GM15510 (cell line): ENCODE data around the gene OR11A1.

Experiments
- POLR2A ChIP-seq: IDR thresholded peaks from 3 replicates; pipeline ENCODE4 v1.6.1; 2011; ENCODE audit warnings: borderline replicate concordance; ENCODE audit not compliant: insufficient read length; ENCODE audit errors: extremely low read depth

The OR11A1 gene

GRCh38 chr6:29456971-29457370 lies at the start of gene OR11A1, which contains the start of gene OR2H1:
Gene OR11A1, minus strand, starts transcription at chr6:29457071. Its CDS starts 29,430 bp downstream, at chr6:29427641.
Gene OR2H1, plus strand, starts transcription at chr6:29457155. Its CDS starts 4,615 bp downstream, at chr6:29461770.
- TF ChIP-seq POLR2A = no peak

GRCh38 chr6:29506446-29507067 lies 49.7 kb upstream of the OR11A1 start:
- TF ChIP-seq POLR2A = no peak

GRCh38 chr6:29505808-29506207 lies 48.9 kb upstream of the OR11A1 start:
- TF ChIP-seq POLR2A = no peak

GRCh38 chr6:29504961-29505360 lies 48.1 kb upstream of the OR11A1 start:
- no peak for TF ChIP-seq POLR2A

GRCh38 chr6:29502597-29502996 lies 45.7 kb upstream of the OR11A1 start:
- TF ChIP-seq POLR2A = no peak

GRCh38 chr6:29502181-29502580 lies 45.3 kb upstream of the OR11A1 start:
- TF ChIP-seq POLR2A = no peak

- TF ChIP-seq POLR2A = no peak
Observed at GRCh38 chr6:29501106-29501505, 44.2 kb upstream of the OR11A1 start.

GRCh38 chr6:29500594-29500993 lies 43.7 kb upstream of the OR11A1 start:
- no peak for TF ChIP-seq POLR2A

GRCh38 chr6:29499704-29500103 lies 42.8 kb upstream of the OR11A1 start:
- TF ChIP-seq POLR2A = no peak

GRCh38 chr6:29496961-29497360 lies 40.1 kb upstream of the OR11A1 start:
- TF ChIP-seq POLR2A = no peak

GRCh38 chr6:29495571-29495970 lies 38.7 kb upstream of the OR11A1 start:
- no peak for TF ChIP-seq POLR2A

- TF ChIP-seq POLR2A = no peak
Observed at GRCh38 chr6:29494131-29494530, 37.3 kb upstream of the OR11A1 start.

- TF ChIP-seq POLR2A = no peak
Observed at GRCh38 chr6:29493261-29493660, 36.4 kb upstream of the OR11A1 start.

GRCh38 chr6:29491574-29491973 lies 34.7 kb upstream of the OR11A1 start:
- no peak for TF ChIP-seq POLR2A

GRCh38 chr6:29490552-29490951 lies 33.7 kb upstream of the OR11A1 start:
- TF ChIP-seq POLR2A = no peak

- no peak for TF ChIP-seq POLR2A
Observed at GRCh38 chr6:29490055-29490454, 33.2 kb upstream of the OR11A1 start.

GRCh38 chr6:29489286-29489685 lies 32.4 kb upstream of the OR11A1 start:
- TF ChIP-seq POLR2A = no peak
